T-cell (primary cell): ENCODE results near the gene KIDINS220. TPM values are rescaled to one million over a fixed set of nuclear protein-coding genes. Genes with fewer than 3 reads are reported as not detected.

Experiments
- ATAC-seq, 4 experiments: fragments of 200-7000 bp in 3 of 4; fragments of 150-1000 bp in 1 of 4; cut with Tn5 transposase; replicated peaks in 1 of 4; 1 replicate in 3 of 4; 2 replicates in 1 of 4; pipeline ENCODE4 v1.10.0; 2021; ENCODE audit warnings: moderate library complexity in 3 of 4, mild to moderate bottlenecking in 2 of 4, moderate number of reproducible peaks in 1 of 4
- CTCF ChIA-PET, 2 donors: fragments of 300-600 bp; sonication (Branson Sonifier 250); formaldehyde crosslinking; loops; one replicate each; lab custom pipeline; 2022; ENCODE audit warnings: antibody characterized with exemption in 2 of 2; lab: Charles Lee
- POLR2A ChIA-PET, 2 donors: fragments of 300-600 bp; sonication (Branson Sonifier 250); formaldehyde crosslinking; loops; one replicate each; lab custom pipeline; 2022; ENCODE audit warnings: antibody characterized with exemption in 2 of 2; lab: Charles Lee
- DNase-seq, 35 experiments: peaks; one replicate each; pipeline versions ENCODE4 v3.0.0 to v3.0.0-alpha.2; 2013 to 2023
- H3K27ac ChIP-seq: one replicate; pipeline ENCODE4 v1.5.1; 2013; ENCODE audit warnings: low read length
- H3K27me3 ChIP-seq, 2 experiments: replicated peaks in 1 of 2; 1 replicate in 1 of 2; 2 replicates in 1 of 2; pipeline versions ENCODE4 v1.6.1 to v1.7.0; 2013; ENCODE audit warnings: low read length in 1 of 2, mixed read lengths in 1 of 2; ENCODE audit not compliant: control insufficient read depth in 2 of 2, insufficient read depth in 2 of 2; ENCODE audit errors: extremely low read depth in 1 of 2
- H3K36me3 ChIP-seq, 2 donors: 1 replicate in 1 of 2; 2 replicates in 1 of 2; pipeline versions ENCODE4 v1.6.1 to v1.7.0; 2013; ENCODE audit warnings: low read length in 1 of 2; ENCODE audit not compliant: control insufficient read depth in 2 of 2, insufficient read depth in 1 of 2; ENCODE audit errors: extremely low read depth in 1 of 2
- H3K4me1 ChIP-seq, 2 experiments: 1 replicate in 1 of 2; 2 replicates in 1 of 2; pipeline versions ENCODE4 v1.6.1 to v1.7.0; 2013; ENCODE audit warnings: low read length in 2 of 2, mixed read lengths in 1 of 2; ENCODE audit not compliant: insufficient read depth in 2 of 2, control insufficient read depth in 1 of 2; ENCODE audit errors: extremely low read depth in 1 of 2
- H3K4me3 ChIP-seq, 2 donors: 1 replicate in 1 of 2; 2 replicates in 1 of 2; pipeline versions ENCODE4 v1.5.1 to v1.7.0; 2013; ENCODE audit warnings: mild to moderate bottlenecking in 2 of 2, low read length in 1 of 2, moderate library complexity in 1 of 2; ENCODE audit not compliant: control insufficient read depth in 1 of 2; ENCODE audit errors: extremely low read depth in 1 of 2
- H3K9me3 ChIP-seq: 2 replicates; pipeline ENCODE4 v1.7.0; 2013
- H3K27ac Mint-ChIP-seq, 2 donors: one replicate each; pipeline ENCODE4 v1.8.0; 2020 to 2021; ENCODE audit warnings: mild to moderate bottlenecking in 2 of 2, mixed read lengths in 2 of 2
- H3K27me3 Mint-ChIP-seq, 2 donors: one replicate each; pipeline ENCODE4 v1.8.0; 2021 to 2022; ENCODE audit warnings: mixed read lengths in 2 of 2
- H3K36me3 Mint-ChIP-seq: one replicate; pipeline ENCODE4 v1.8.0; 2021; ENCODE audit warnings: mixed read lengths
- H3K4me1 Mint-ChIP-seq, 3 donors: one replicate each; pipeline ENCODE4 v1.8.0; 2020 to 2022; ENCODE audit warnings: mixed read lengths in 3 of 3, mild to moderate bottlenecking in 1 of 3
- H3K4me3 Mint-ChIP-seq, 3 donors: one replicate each; pipeline ENCODE4 v1.8.0; 2020 to 2022; ENCODE audit warnings: mild to moderate bottlenecking in 3 of 3, mixed read lengths in 3 of 3, moderate library complexity in 3 of 3
- H3K9me3 Mint-ChIP-seq, 3 donors: one replicate each; pipeline ENCODE4 v1.8.0; 2020 to 2022; ENCODE audit warnings: mixed read lengths in 3 of 3
- WGBS: methylation state at CpG from one replicate; pipeline ENCODE4 v1.1.5; 2013; ENCODE audit warnings: missing lambda C conversion rate; ENCODE audit not compliant: insufficient coverage; 5-methylcytosine and 5-hydroxymethylcytosine counted together
- total RNA-seq, 35 experiments: library from RNA in 6 of 35; stranded (reverse) in 6 of 35; fragments of 120-200 nt in 1 of 35; gene quantifications; one replicate each; pipeline versions ENCODE4 v1.2.1 to v1.2.4 and lab custom pipeline; 2013 to 2026

The KIDINS220 gene
- total RNA-seq, 5 donors from 2014 or later (not counting 1 experiment from before 2014, with no cell fraction given): 40.0 to 50.0 (median 42.7) TPM

GRCh38 chr2:8710951-8711350 lies 126.5 kb downstream of the KIDINS220 start:
- CTCF ChIA-PET: no interaction called here
- 63% methylated on average over 1 of the region's 3 CpGs for WGBS
- Mint-ChIP-seq H3K36me3 (no peaks in the 10 kb centered on the region), H3K9me3 (peaks cover 3 to 11% (median 4%) of the 10 kb centered on the region in 3 donors), H3K27me3 (peaks cover 17 to 18% of the 10 kb centered on the region in 2 donors), H3K27ac (no peak overlapping the region), H3K4me1 (no peaks in the 10 kb centered on the region), H3K4me3 (no peak overlapping the region)
- Histone ChIP-seq H3K9me3 (no peaks in the 10 kb centered on the region), H3K4me1 (no peaks in the 10 kb centered on the region), H3K27me3 (peaks cover 0 to 26% of the 10 kb centered on the region in 2 experiments), H3K36me3 (no peaks in the 10 kb centered on the region), H3K27ac (no peak overlapping the region), H3K4me3 (no peak overlapping the region)
- ATAC-seq (no peak), DNase-seq (no peak)
- POLR2A ChIA-PET: no interaction called here

- Mint-ChIP-seq H3K4me1 (no peaks in the 10 kb centered on the region), H3K27ac (no peak overlapping the region), H3K36me3 (no peaks in the 10 kb centered on the region), H3K27me3 (peaks cover 13 to 14% of the 10 kb centered on the region in 2 donors), H3K4me3 (no peak overlapping the region), H3K9me3 (peaks cover 0 to 6% (median 0%) of the 10 kb centered on the region in 3 donors)
- no peak overlapping the region for H3K4me3 ChIP-seq
- H3K9me3 ChIP-seq: no peaks in the 10 kb centered on the region
- ChIA-PET CTCF (no interaction called here), POLR2A (no interaction called here)
- H3K27me3 ChIP-seq: peaks cover 0 to 25% of the 10 kb centered on the region in 2 experiments
- ATAC-seq (no peak), DNase-seq (no peak)
- H3K36me3 ChIP-seq: no peaks in the 10 kb centered on the region
- no peak overlapping the region for H3K27ac ChIP-seq
- 85% methylated on average over 14 of the region's 14 CpGs for WGBS
- H3K4me1 ChIP-seq: no peaks in the 10 kb centered on the region
Observed at GRCh38 chr2:8709611-8710010, 127.8 kb downstream of the KIDINS220 start.

GRCh38 chr2:8704906-8705305 lies 132.5 kb downstream of the KIDINS220 start:
- Histone ChIP-seq H3K9me3 (no peaks in the 10 kb centered on the region), H3K4me1 (no peaks in the 10 kb centered on the region), H3K27ac (no peak overlapping the region), H3K27me3 (peaks cover 0 to 13% of the 10 kb centered on the region in 2 experiments), H3K36me3 (no peaks in the 10 kb centered on the region), H3K4me3 (no peak overlapping the region)
- H3K36me3 Mint-ChIP-seq: no peaks in the 10 kb centered on the region
- H3K27me3 Mint-ChIP-seq: peaks cover 5 to 7% of the 10 kb centered on the region in 2 donors
- H3K9me3 Mint-ChIP-seq: peaks cover 0 to 6% (median 0%) of the 10 kb centered on the region in 3 donors
- no peaks in the 10 kb centered on the region for H3K4me1 Mint-ChIP-seq
- H3K27ac Mint-ChIP-seq: no peak overlapping the region
- WGBS: no CpG with 5 or more reads among the region's 3 CpGs
- no peak overlapping the region for H3K4me3 Mint-ChIP-seq
- ChIA-PET POLR2A (no interaction called here), CTCF (interaction anchor here in 1 of 2 donors (0.6 kb wide), 1 partner anchor 652 kb away, joined by 4 read pairs; no protein-coding TSS in a partner anchor)
- no peak for ATAC-seq
- no peak for DNase-seq

- Mint-ChIP-seq H3K27me3 (no peaks in the 10 kb centered on the region), H3K27ac (no peak overlapping the region), H3K9me3 (peaks cover 0 to 7% (median 4%) of the 10 kb centered on the region in 3 donors), H3K36me3 (no peaks in the 10 kb centered on the region), H3K4me3 (no peak overlapping the region), H3K4me1 (no peaks in the 10 kb centered on the region)
- DNase-seq (no peak), ATAC-seq (no peak)
- H3K36me3 ChIP-seq: no peaks in the 10 kb centered on the region
- ChIA-PET CTCF (no interaction called here), POLR2A (interaction anchor here in 1 of 2 donors (0.5 kb wide), 1 partner anchor 987 kb away, joined by 9 read pairs; no protein-coding TSS in a partner anchor)
- H3K4me3 ChIP-seq: no peak overlapping the region
- WGBS: 87% methylated on average over 12 of the region's 16 CpGs
- H3K9me3 ChIP-seq: no peaks in the 10 kb centered on the region
- no peak overlapping the region for H3K27ac ChIP-seq
- peaks cover 0 to 4% of the 10 kb centered on the region in 2 experiments for H3K27me3 ChIP-seq
- no peaks in the 10 kb centered on the region for H3K4me1 ChIP-seq
Observed at GRCh38 chr2:8701681-8702379, 135.6 kb downstream of the KIDINS220 start.

- WGBS: 88% methylated on average over 6 of the region's 7 CpGs
- no peak for DNase-seq
- Histone ChIP-seq H3K36me3 (no peaks in the 10 kb centered on the region), H3K4me3 (no peak overlapping the region), H3K27me3 (peaks cover 0 to 2% of the 10 kb centered on the region in 2 experiments), H3K27ac (no peak overlapping the region), H3K4me1 (no peaks in the 10 kb centered on the region), H3K9me3 (no peaks in the 10 kb centered on the region)
- Mint-ChIP-seq H3K4me1 (no peaks in the 10 kb centered on the region), H3K27me3 (no peaks in the 10 kb centered on the region), H3K9me3 (peaks cover 0 to 7% (median 4%) of the 10 kb centered on the region in 3 donors), H3K4me3 (no peak overlapping the region), H3K27ac (no peak overlapping the region), H3K36me3 (no peaks in the 10 kb centered on the region)
- ATAC-seq: no peak
- ChIA-PET CTCF (no interaction called here), POLR2A (no interaction called here)
Observed at GRCh38 chr2:8699839-8700238, 137.6 kb downstream of the KIDINS220 start.

GRCh38 chr2:8697190-8697589 lies 140.2 kb downstream of the KIDINS220 start:
- ChIA-PET POLR2A (no interaction called here), CTCF (no interaction called here)
- Histone ChIP-seq H3K9me3 (no peaks in the 10 kb centered on the region), H3K4me1 (peaks cover 2 to 8% of the 10 kb centered on the region in 2 experiments), H3K4me3 (no peak overlapping the region), H3K27me3 (peaks cover 3 to 13% of the 10 kb centered on the region in 2 experiments), H3K27ac (no peak overlapping the region), H3K36me3 (no peaks in the 10 kb centered on the region)
- DNase-seq (no peak), ATAC-seq (no peak)
- no peak overlapping the region for H3K27ac Mint-ChIP-seq
- 67% methylated on average over 1 of the region's 5 CpGs for WGBS
- no peak overlapping the region for H3K4me3 Mint-ChIP-seq
- H3K9me3 Mint-ChIP-seq: peaks cover 0 to 7% (median 4%) of the 10 kb centered on the region in 3 donors
- H3K27me3 Mint-ChIP-seq: peaks cover 6 to 10% of the 10 kb centered on the region in 2 donors
- no peaks in the 10 kb centered on the region for H3K36me3 Mint-ChIP-seq
- H3K4me1 Mint-ChIP-seq: peaks cover 0 to 3% (median 0%) of the 10 kb centered on the region in 3 donors
